T-helper 2 cell treated with Interferon-gamma antibody and Interleukin-4, amounts not matched to agents 5 μg/mL and 100 μg/mL, for 36 hours (primary cell): Measurements from ENCODE around the gene HSFX3.
"Not testable (repeated sequence)": the region's sequence is repeated elsewhere in the genome, so short reads cannot be mapped to it uniquely, and the experiment has no call there.

Source experiments
- DNase-seq: peaks from one replicate; pipeline ENCODE4 v3.0.0; 2021; ENCODE audit warnings: low spot score
- H3K27ac Mint-ChIP-seq: one replicate; pipeline ENCODE4 v1.8.0; 2021; ENCODE audit warnings: mild to moderate bottlenecking, mixed read lengths
- H3K27me3 Mint-ChIP-seq: one replicate; pipeline ENCODE4 v1.8.0; 2021; ENCODE audit warnings: low read depth, mixed read lengths
- H3K36me3 Mint-ChIP-seq: one replicate; pipeline ENCODE4 v1.8.0; 2021; ENCODE audit warnings: low read depth, mixed read lengths
- H3K4me1 Mint-ChIP-seq: one replicate; pipeline ENCODE4 v1.8.0; 2021; ENCODE audit warnings: low read depth, mixed read lengths
- H3K4me3 Mint-ChIP-seq: one replicate; pipeline ENCODE4 v1.8.0; 2022; ENCODE audit warnings: mild to moderate bottlenecking, moderate library complexity, mixed read lengths
- H3K9me3 Mint-ChIP-seq: one replicate; pipeline ENCODE4 v1.8.0; 2021; ENCODE audit warnings: mixed read lengths

Gene HSFX3

GRCh38 chrX:149563359-149563758, 13.6 kb upstream of the HSFX3 start:
- peak overlapping the region; percentile 15 for H3K27ac Mint-ChIP-seq
- H3K9me3 Mint-ChIP-seq = no peaks in the 10 kb centered on the region
- H3K36me3 Mint-ChIP-seq = no peaks in the 10 kb centered on the region
- no peaks in the 10 kb centered on the region for H3K27me3 Mint-ChIP-seq
- no peak overlapping the region for H3K4me3 Mint-ChIP-seq
- H3K4me1 Mint-ChIP-seq = peaks cover 3% of the 10 kb centered on the region
- no peak for DNase-seq

- H3K36me3 Mint-ChIP-seq, H3K27me3 Mint-ChIP-seq, H3K4me3 Mint-ChIP-seq, H3K4me1 Mint-ChIP-seq, H3K9me3 Mint-ChIP-seq, DNase-seq, H3K27ac Mint-ChIP-seq: not testable (repeated sequence)
Observed at GRCh38 chrX:149555251-149555650, 5.5 kb upstream of the HSFX3 start.

- H3K27me3 Mint-ChIP-seq, H3K36me3 Mint-ChIP-seq, H3K4me1 Mint-ChIP-seq, H3K9me3 Mint-ChIP-seq, DNase-seq, H3K4me3 Mint-ChIP-seq, H3K27ac Mint-ChIP-seq: not testable (repeated sequence)
Observed at GRCh38 chrX:149551939-149552248, 2.2 kb upstream of the HSFX3 start.

- H3K27ac Mint-ChIP-seq, H3K4me1 Mint-ChIP-seq, H3K9me3 Mint-ChIP-seq, H3K27me3 Mint-ChIP-seq, H3K4me3 Mint-ChIP-seq, H3K36me3 Mint-ChIP-seq, DNase-seq: not testable (repeated sequence)
Observed at GRCh38 chrX:149551245-149551938, 1.7 kb upstream of the HSFX3 start.

DNA sequence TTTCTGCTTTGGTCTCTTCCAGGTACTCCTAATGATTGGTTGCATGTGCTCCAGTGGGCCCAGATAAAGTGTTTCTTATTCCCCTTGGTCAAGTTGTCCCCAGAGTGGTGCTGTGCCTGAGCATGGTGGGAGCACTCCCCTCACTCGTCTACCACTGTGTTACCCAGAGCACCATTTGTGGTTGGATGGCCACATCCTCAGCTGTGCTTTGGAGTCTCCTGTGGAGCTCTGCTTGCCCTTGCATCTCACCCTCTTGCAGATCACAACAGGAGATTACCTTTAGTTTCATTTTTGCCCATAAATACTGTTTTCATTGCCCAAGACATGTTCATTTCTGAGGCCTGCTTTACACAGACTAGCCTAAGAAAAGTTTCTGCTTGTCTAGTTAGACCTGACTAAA, 730 bp upstream of the HSFX3 start:
- not testable (repeated sequence) for H3K36me3 Mint-ChIP-seq, H3K4me1 Mint-ChIP-seq, H3K9me3 Mint-ChIP-seq, DNase-seq, H3K27me3 Mint-ChIP-seq, H3K4me3 Mint-ChIP-seq
- peak overlapping the region; percentile 52 for H3K27ac Mint-ChIP-seq

DNA sequence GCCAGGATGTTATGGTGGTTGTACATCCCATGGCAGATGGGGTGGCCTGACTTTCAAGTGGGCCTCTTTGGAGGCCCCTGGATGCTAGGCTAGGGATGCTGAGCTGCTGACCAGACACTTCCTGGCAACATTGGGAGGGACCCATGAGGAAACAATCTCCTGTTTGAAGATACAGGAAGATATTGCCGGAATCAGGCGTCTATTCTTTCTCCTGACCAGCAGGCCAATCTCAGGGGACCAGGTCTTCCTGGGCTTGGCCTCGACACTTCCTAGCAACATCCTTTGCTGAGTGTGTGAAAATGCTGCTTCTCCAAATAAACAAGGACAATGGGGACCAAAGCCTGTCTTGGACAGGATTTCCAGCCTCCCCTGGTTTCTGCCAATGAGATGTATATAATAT, 1.9 kb downstream of the HSFX3 start:
- H3K9me3 Mint-ChIP-seq, H3K4me3 Mint-ChIP-seq, DNase-seq, H3K27me3 Mint-ChIP-seq, H3K4me1 Mint-ChIP-seq, H3K27ac Mint-ChIP-seq, H3K36me3 Mint-ChIP-seq: not testable (repeated sequence)

- H3K4me1 Mint-ChIP-seq, H3K9me3 Mint-ChIP-seq, DNase-seq, H3K36me3 Mint-ChIP-seq, H3K4me3 Mint-ChIP-seq, H3K27me3 Mint-ChIP-seq, H3K27ac Mint-ChIP-seq: not testable (repeated sequence)
Observed at GRCh38 chrX:149546962-149547361, 2.8 kb downstream of the HSFX3 start.

- H3K4me1 Mint-ChIP-seq, H3K27me3 Mint-ChIP-seq, H3K27ac Mint-ChIP-seq, H3K36me3 Mint-ChIP-seq, DNase-seq, H3K4me3 Mint-ChIP-seq, H3K9me3 Mint-ChIP-seq: not testable (repeated sequence)
Observed at GRCh38 chrX:149545545-149546543, 3.9 kb downstream of the HSFX3 start.

GRCh38 chrX:149541521-149542047, 8.1 kb downstream of the HSFX3 start:
- Mint-ChIP-seq H3K27me3 (no peaks in the 10 kb centered on the region), H3K4me3 (peak overlapping the region; percentile 100), H3K4me1 (peaks cover 1% of the 10 kb centered on the region), H3K27ac (peak overlapping the region; percentile 100), H3K9me3 (no peaks in the 10 kb centered on the region), H3K36me3 (peaks cover 2% of the 10 kb centered on the region)
- no peak for DNase-seq

DNA sequence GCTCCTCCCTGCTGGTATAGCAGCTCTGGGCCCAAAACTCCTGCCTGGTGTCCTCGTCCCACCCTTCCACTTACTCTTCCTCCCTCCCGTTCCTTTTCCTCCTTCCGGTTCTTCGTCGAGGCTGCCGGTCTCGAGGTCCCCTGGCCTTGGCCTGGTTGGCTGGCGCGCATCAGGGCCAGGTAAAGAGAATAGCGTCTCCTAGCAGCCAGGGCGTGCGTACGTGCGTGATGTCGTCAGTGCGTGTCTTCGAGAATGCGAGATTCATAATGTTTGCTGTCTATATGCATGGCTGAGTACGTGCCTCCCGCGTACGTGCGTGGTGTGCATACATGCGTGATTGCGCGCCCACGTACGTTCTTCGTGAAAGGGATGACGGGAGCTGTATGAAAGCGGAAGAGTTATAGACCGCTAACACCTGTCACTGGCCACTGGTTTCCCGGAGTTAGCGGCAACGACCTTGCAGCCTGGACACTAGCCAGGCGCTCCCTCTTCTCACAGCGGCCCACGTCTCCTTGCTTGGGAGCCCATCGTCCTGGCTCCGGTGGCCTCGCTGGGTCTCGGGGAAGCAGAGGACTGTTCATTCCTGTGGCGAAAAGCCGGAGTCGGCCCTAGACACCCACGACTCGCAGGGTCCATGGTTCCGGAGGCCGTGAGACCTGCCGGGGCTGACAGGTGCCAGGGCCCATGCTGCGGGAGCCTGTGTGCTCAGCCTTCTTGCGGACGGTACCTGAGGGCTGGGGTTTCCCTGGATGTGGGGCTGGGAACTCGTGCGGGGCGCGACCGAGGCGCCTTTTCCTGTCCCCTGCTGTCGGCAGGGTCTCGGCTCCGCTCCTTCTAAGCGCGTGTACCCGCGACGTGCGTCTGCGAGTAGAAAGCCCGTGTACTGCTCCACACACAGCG, 8.9 kb downstream of the HSFX3 start, which contains the start of gene EOLA1:
Gene EOLA1, plus strand, starts transcription at position 392 of the 900 bp plus-strand sequence. CDS start 4,619 bp downstream, outside the sequence.
- Mint-ChIP-seq H3K27me3 (no peaks in the 10 kb centered on the region), H3K9me3 (no peaks in the 10 kb centered on the region), H3K27ac (peak within 1 kb of the TSS; percentile 100), H3K36me3 (peaks cover 6% of the 10 kb centered on the region), H3K4me3 (peak within 1 kb of the TSS; percentile 100), H3K4me1 (peaks cover 1% of the 10 kb centered on the region)
- DNase-seq = peak; percentile 80

- no peaks in the 10 kb centered on the region for H3K27me3 Mint-ChIP-seq
- peak overlapping the region; percentile 100 for H3K27ac Mint-ChIP-seq
- peak; percentile 73 for DNase-seq
- H3K4me3 Mint-ChIP-seq = peak overlapping the region; percentile 100
- no peaks in the 10 kb centered on the region for H3K9me3 Mint-ChIP-seq
- peaks cover 6% of the 10 kb centered on the region for H3K36me3 Mint-ChIP-seq
- peaks cover 1% of the 10 kb centered on the region for H3K4me1 Mint-ChIP-seq
Observed at GRCh38 chrX:149540131-149540620, 9.5 kb downstream of the HSFX3 start.

- Mint-ChIP-seq H3K27me3 (no peaks in the 10 kb centered on the region), H3K9me3 (no peaks in the 10 kb centered on the region), H3K4me1 (peaks cover 1% of the 10 kb centered on the region), H3K27ac (peak overlapping the region; percentile 95), H3K4me3 (peak overlapping the region; percentile 95), H3K36me3 (peaks cover 6% of the 10 kb centered on the region)
- peak; percentile 71 for DNase-seq
Observed at GRCh38 chrX:149539283-149540130, 10.2 kb downstream of the HSFX3 start.

DNA sequence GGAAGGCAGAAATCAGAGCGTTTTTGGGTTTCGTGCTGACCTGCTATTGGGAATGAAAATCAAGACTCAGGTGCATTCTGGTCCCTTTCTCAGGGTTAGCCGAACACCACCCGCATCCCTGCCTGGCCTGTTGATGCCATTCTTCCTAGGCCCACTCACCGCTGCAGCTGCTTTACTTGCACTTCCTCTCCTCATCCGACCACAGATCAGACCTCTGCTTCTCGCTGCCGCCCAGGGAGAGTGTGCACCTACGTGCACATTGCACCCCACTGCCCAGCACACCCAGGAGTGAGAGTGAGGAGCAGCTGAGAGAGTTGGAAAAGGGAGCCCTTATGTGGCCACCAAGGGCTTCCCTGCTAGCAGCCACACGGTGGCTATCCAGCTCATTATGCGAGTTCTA, 12.2 kb downstream of the HSFX3 start:
- not testable (repeated sequence) for H3K27me3 Mint-ChIP-seq, H3K9me3 Mint-ChIP-seq, H3K4me3 Mint-ChIP-seq, H3K27ac Mint-ChIP-seq, H3K4me1 Mint-ChIP-seq, DNase-seq, H3K36me3 Mint-ChIP-seq
